Measurements from ENCODE around the gene GAS6. TPM values are rescaled to one million over a fixed set of nuclear protein-coding genes. Genes with fewer than 3 reads are reported as not detected.

The GAS6 gene
- total RNA-seq, 1 donor from 2014 or later = 165 TPM

- no peak for DNase-seq (ENCODE audit: extremely low read depth, low read depth, low spot score)
Measured at GRCh38 chr13:113888701-113889330, 24.9 kb upstream of the GAS6 start.

GRCh38 chr13:113887700-113888201 is 23.9 kb upstream of the GAS6 start:
- DNase-seq (ENCODE audit: extremely low read depth, low read depth, low spot score) = no peak

GRCh38 chr13:113886561-113887112 is 22.8 kb upstream of the GAS6 start:
- no peak for DNase-seq (ENCODE audit: extremely low read depth, low read depth, low spot score)

GRCh38 chr13:113884821-113885220 is 20.9 kb upstream of the GAS6 start:
- DNase-seq (ENCODE audit: extremely low read depth, low read depth, low spot score) = no peak

- DNase-seq (ENCODE audit: extremely low read depth, low read depth, low spot score) = no peak
Measured at GRCh38 chr13:113883921-113884804, 20.3 kb upstream of the GAS6 start.

- no peak for DNase-seq (ENCODE audit: extremely low read depth, low read depth, low spot score)
Measured at GRCh38 chr13:113883314-113883811, 19.5 kb upstream of the GAS6 start.

- DNase-seq (ENCODE audit: extremely low read depth, low read depth, low spot score) = no peak
Measured at GRCh38 chr13:113882716-113883115, 18.8 kb upstream of the GAS6 start.

GRCh38 chr13:113882267-113882630 is 18.4 kb upstream of the GAS6 start:
- no peak for DNase-seq (ENCODE audit: extremely low read depth, low read depth, low spot score)

- DNase-seq (ENCODE audit: extremely low read depth, low read depth, low spot score) = no peak
Measured at GRCh38 chr13:113881614-113882266, 17.9 kb upstream of the GAS6 start.

GRCh38 chr13:113880651-113881611 is 17.1 kb upstream of the GAS6 start:
- DNase-seq (ENCODE audit: extremely low read depth, low read depth, low spot score) = no peak

GRCh38 chr13:113879494-113880360 is 15.9 kb upstream of the GAS6 start:
- DNase-seq (ENCODE audit: extremely low read depth, low read depth, low spot score) = no peak

- DNase-seq (ENCODE audit: extremely low read depth, low read depth, low spot score) = no peak
Measured at GRCh38 chr13:113879017-113879416, 15.1 kb upstream of the GAS6 start.

- DNase-seq (ENCODE audit: extremely low read depth, low read depth, low spot score) = no peak
Measured at GRCh38 chr13:113877149-113877990, 13.5 kb upstream of the GAS6 start.

GRCh38 chr13:113876346-113877148 is 12.7 kb upstream of the GAS6 start:
- no peak for DNase-seq (ENCODE audit: extremely low read depth, low read depth, low spot score)

- DNase-seq (ENCODE audit: extremely low read depth, low read depth, low spot score) = no peak
Measured at GRCh38 chr13:113875837-113876281, 12.0 kb upstream of the GAS6 start.

GRCh38 chr13:113875429-113875815 is 11.5 kb upstream of the GAS6 start:
- no peak for DNase-seq (ENCODE audit: extremely low read depth, low read depth, low spot score)

Data from glomerular endothelial cell (primary cell).